ENCODE results near the gene COQ4.

Gene COQ4

GRCh38 chr9:128370367-128370751 lies 47.7 kb downstream of the COQ4 start:
- no peak for TF ChIP-seq POLR2AphosphoS5 (IDR thresholded peaks at IDR 0.05; ENCODE audit: low read depth, low read length)
- no peak for TF ChIP-seq TAF1 (IDR thresholded peaks at IDR 0.05; ENCODE audit: borderline replicate concordance, insufficient read depth, low read length)
- no peak for TF ChIP-seq SIN3A (IDR thresholded peaks at IDR 0.05; ENCODE audit: borderline replicate concordance, insufficient read depth, low read length)
- no peak for TF ChIP-seq FOXP2 (optimal IDR thresholded peaks at IDR 0.05; ENCODE audit: borderline replicate concordance, extremely low read depth, extremely low read length, insufficient read depth)
- no peak for TF ChIP-seq REST (IDR thresholded peaks at IDR 0.05; ENCODE audit: insufficient read depth in 1 of 2, low read depth in 2 of 2, low read length in 2 of 2)

- 0 out of 2 replicates have a peak, but pooled peaks have one; percentile 60 for TF ChIP-seq TAF1 (IDR thresholded peaks at IDR 0.05; ENCODE audit: borderline replicate concordance, insufficient read depth, low read length)
- 0 out of 2 replicates have a peak, but pooled peaks have one; percentile 44 for TF ChIP-seq SIN3A (IDR thresholded peaks at IDR 0.05; ENCODE audit: borderline replicate concordance, insufficient read depth, low read length)
- TF ChIP-seq FOXP2 (optimal IDR thresholded peaks at IDR 0.05; ENCODE audit: borderline replicate concordance, extremely low read depth, extremely low read length, insufficient read depth) = no peak
- peak; percentile 80 for TF ChIP-seq POLR2AphosphoS5 (IDR thresholded peaks at IDR 0.05; ENCODE audit: low read depth, low read length)
These were observed 48.4 kb downstream of the COQ4 start, which contains the start of gene URM1 for GRCh38 chr9:128370752-128371629. Gene URM1 (plus strand): TSS chr9:128371374. CDS start chr9:128371381, 7 bp downstream.

GRCh38 chr9:128371630-128372117 lies 49.0 kb downstream of the COQ4 start:
- TF ChIP-seq FOXP2 (optimal IDR thresholded peaks at IDR 0.05; ENCODE audit: borderline replicate concordance, extremely low read depth, extremely low read length, insufficient read depth) (no peak), SIN3A (IDR thresholded peaks at IDR 0.05; ENCODE audit: borderline replicate concordance, insufficient read depth, low read length) (0 out of 2 replicates have a peak, but pooled peaks have one; percentile 28), POLR2AphosphoS5 (IDR thresholded peaks at IDR 0.05; ENCODE audit: low read depth, low read length) (no peak), TAF1 (IDR thresholded peaks at IDR 0.05; ENCODE audit: borderline replicate concordance, insufficient read depth, low read length) (peak; percentile 15; the same call in 1 of the 2 replicates)

- TF ChIP-seq FOXP2 (optimal IDR thresholded peaks at IDR 0.05; ENCODE audit: borderline replicate concordance, extremely low read depth, extremely low read length, insufficient read depth) (no peak), REST (IDR thresholded peaks at IDR 0.05; ENCODE audit: insufficient read depth in 1 of 2, low read depth in 2 of 2, low read length in 2 of 2) (no peak), TAF1 (IDR thresholded peaks at IDR 0.05; ENCODE audit: borderline replicate concordance, insufficient read depth, low read length) (no peak), SIN3A (IDR thresholded peaks at IDR 0.05; ENCODE audit: borderline replicate concordance, insufficient read depth, low read length) (no peak), POLR2AphosphoS5 (IDR thresholded peaks at IDR 0.05; ENCODE audit: low read depth, low read length) (no peak)
These were observed 49.6 kb downstream of the COQ4 start for GRCh38 chr9:128372188-128372641.

GRCh38 chr9:128372784-128373183 lies 50.1 kb downstream of the COQ4 start:
- TF ChIP-seq FOXP2 (optimal IDR thresholded peaks at IDR 0.05; ENCODE audit: borderline replicate concordance, extremely low read depth, extremely low read length, insufficient read depth) (no peak), SIN3A (IDR thresholded peaks at IDR 0.05; ENCODE audit: borderline replicate concordance, insufficient read depth, low read length) (no peak), TAF1 (IDR thresholded peaks at IDR 0.05; ENCODE audit: borderline replicate concordance, insufficient read depth, low read length) (no peak), REST (IDR thresholded peaks at IDR 0.05; ENCODE audit: insufficient read depth in 1 of 2, low read depth in 2 of 2, low read length in 2 of 2) (no peak), POLR2AphosphoS5 (IDR thresholded peaks at IDR 0.05; ENCODE audit: low read depth, low read length) (no peak)

Measured in PFSK-1 (cell line).